Measurements from ENCODE around the gene GLP2R.

GRCh38 chr17:9913476-9913875 is 87.8 kb downstream of the GLP2R start:
- TF ChIP-seq CTCF (IDR thresholded peaks at IDR 0.05; ENCODE audit: insufficient read depth, low read length, poor library complexity, severe bottlenecking): no peak
- TF ChIP-seq EZH2phosphoT487 (conservative IDR thresholded peaks at IDR 0.05; ENCODE audit: low read length): no peak
